T-helper 1 cell (primary cell): ENCODE data around the gene CERT1.
A peak's percentile ranks its signal among the peaks of the same experiment; 100 is the strongest.
"Not testable (repeated sequence)": the region's sequence is repeated elsewhere in the genome, so short reads cannot be mapped to it uniquely, and the experiment has no call there.

Experiments used
- DNase-seq, 5 donors: peaks; one replicate each; pipeline ENCODE4 v3.0.0-alpha.2; 2012 to 2020
- total RNA-seq, 4 donors: gene quantifications; one replicate each; lab custom pipeline; 2026; lab: John Stamatoyannopoulos, UW

CERT1 gene
- total RNA-seq, result 40.0 to 68.8 (median 56.7) reads per million in 4 donors

- peak; percentile 87 to 99 (median 91) for DNase-seq
Measured at GRCh38 chr5:75511435-75512382, at the start of gene CERT1, which contains the start of gene POLK. Gene CERT1, minus strand, starts transcription at chr5:75511629. Its CDS starts 422 bp downstream, at chr5:75511207. Gene POLK, plus strand, starts transcription at chr5:75511891.

- DNase-seq, result not testable (repeated sequence)
Measured at GRCh38 chr5:75560655-75561054, 49.2 kb upstream of the CERT1 start.

GRCh38 chr5:75558981-75559632 lies 47.7 kb upstream of the CERT1 start:
- DNase-seq, result no peak

- DNase-seq, result no peak
Measured at GRCh38 chr5:75558221-75558620, 46.8 kb upstream of the CERT1 start.

- DNase-seq, result no peak
Measured at GRCh38 chr5:75553358-75553757, 41.9 kb upstream of the CERT1 start.

GRCh38 chr5:75552764-75553163 lies 41.3 kb upstream of the CERT1 start:
- no peak for DNase-seq

- DNase-seq, result no peak
Measured at GRCh38 chr5:75551471-75551870, 40.0 kb upstream of the CERT1 start.

GRCh38 chr5:75550597-75550996 lies 39.2 kb upstream of the CERT1 start:
- no peak for DNase-seq

GRCh38 chr5:75547812-75548211 lies 36.4 kb upstream of the CERT1 start:
- DNase-seq, result no peak

GRCh38 chr5:75546830-75547229 lies 35.4 kb upstream of the CERT1 start:
- no peak for DNase-seq

- DNase-seq, result no peak
Measured at GRCh38 chr5:75545131-75545530, 33.7 kb upstream of the CERT1 start.

- no peak for DNase-seq
Measured at GRCh38 chr5:75538211-75538610, 26.8 kb upstream of the CERT1 start.

- DNase-seq, result no peak
Measured at GRCh38 chr5:75536694-75537360, 25.4 kb upstream of the CERT1 start.

- no peak for DNase-seq
Measured at GRCh38 chr5:75536147-75536546, 24.7 kb upstream of the CERT1 start.

- no peak for DNase-seq
Measured at GRCh38 chr5:75534734-75535133, 23.3 kb upstream of the CERT1 start.

GRCh38 chr5:75533716-75534115 lies 22.3 kb upstream of the CERT1 start:
- not testable (repeated sequence) for DNase-seq

GRCh38 chr5:75532190-75532589 lies 20.8 kb upstream of the CERT1 start:
- no peak for DNase-seq

- no peak for DNase-seq
Measured at GRCh38 chr5:75529185-75529584, 17.8 kb upstream of the CERT1 start.

- DNase-seq, result no peak
Measured at GRCh38 chr5:75526070-75526469, 14.6 kb upstream of the CERT1 start.

GRCh38 chr5:75525344-75525743 lies 13.9 kb upstream of the CERT1 start:
- DNase-seq, result no peak

GRCh38 chr5:75524591-75524990 lies 13.2 kb upstream of the CERT1 start:
- DNase-seq, result no peak

GRCh38 chr5:75524071-75524470 lies 12.6 kb upstream of the CERT1 start:
- DNase-seq, result peak in 1 of 5 donors; percentile 17

- DNase-seq, result no peak
Measured at GRCh38 chr5:75523275-75523674, 11.8 kb upstream of the CERT1 start.
